ENCODE results near the gene CES4A.
"Not testable (repeated sequence)": the region's sequence is repeated elsewhere in the genome, so short reads cannot be mapped to it uniquely, and the experiment has no call there.

Gene CES4A

DNA sequence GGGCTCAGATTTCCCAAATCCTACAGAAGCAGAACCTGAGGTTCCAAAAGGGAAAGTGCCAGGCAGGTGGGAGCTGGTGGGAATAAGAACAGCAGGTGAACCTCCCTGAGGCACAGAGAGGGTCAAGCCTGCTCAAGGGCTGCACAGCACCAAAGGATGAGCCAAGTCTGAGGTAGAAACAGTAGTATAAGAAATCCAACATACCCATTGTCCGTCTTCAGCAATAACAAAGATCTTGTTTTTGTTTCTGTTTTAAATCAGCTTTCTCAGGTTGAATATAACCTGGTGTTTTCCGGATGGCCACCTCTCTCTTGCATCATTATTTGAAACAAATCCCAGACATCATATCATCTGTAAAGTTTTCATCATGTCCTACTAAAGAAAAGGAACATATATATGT lies 38.0 kb upstream of the CES4A start:
- DNase-seq = no peak
- TF ChIP-seq GATA1 (IDR thresholded peaks at IDR 0.05; ENCODE audit: low read depth, low read length) (no peak), POLR2A (IDR thresholded peaks at IDR 0.05; ENCODE audit: low read length) (no peak)

DNA sequence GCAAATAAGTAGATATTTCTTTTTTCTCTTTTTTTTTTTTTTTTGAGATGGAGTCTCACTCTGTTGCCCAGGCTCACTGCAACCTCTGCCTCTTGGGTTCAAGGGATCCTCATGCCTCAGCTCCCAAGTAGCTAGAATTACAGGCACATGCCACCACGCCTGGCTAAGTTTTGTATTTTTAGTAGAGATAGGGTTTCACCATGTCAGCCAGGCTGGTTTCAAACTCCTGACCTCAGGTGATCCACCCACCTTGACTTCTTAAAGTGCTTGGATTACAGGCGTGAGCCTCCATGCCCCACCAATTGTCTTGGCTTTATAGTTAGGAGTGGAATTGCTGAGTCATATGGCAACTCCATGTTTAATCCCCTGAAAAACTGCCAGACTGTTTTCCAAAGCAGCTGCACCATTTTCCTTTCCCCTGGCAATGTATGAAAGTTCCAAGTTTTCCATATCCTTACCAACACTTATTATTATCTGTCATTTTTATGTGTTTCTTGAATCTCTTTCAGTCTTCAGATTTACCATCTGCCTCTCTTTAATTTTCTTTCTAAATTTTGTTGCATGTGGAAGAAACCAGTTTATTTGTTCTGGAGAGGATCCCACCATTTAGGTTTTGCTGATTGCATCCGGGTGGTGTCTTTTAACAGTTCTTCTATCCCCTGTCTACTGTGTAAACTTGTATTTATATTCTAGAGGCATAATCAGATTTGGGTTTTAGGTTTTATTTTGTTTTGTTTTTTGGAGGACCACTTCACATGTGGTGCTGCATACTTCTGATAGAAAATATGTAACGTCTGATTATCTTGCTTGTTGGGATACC lies 37.2 kb upstream of the CES4A start:
- TF ChIP-seq GATA1 (IDR thresholded peaks at IDR 0.05; ENCODE audit: low read depth, low read length) = no peak
- TF ChIP-seq POLR2A (IDR thresholded peaks at IDR 0.05; ENCODE audit: low read length) = no peak
- DNase-seq = no peak

GRCh38 chr16:66952430-66953110 lies 35.8 kb upstream of the CES4A start:
- TF ChIP-seq POLR2A (IDR thresholded peaks at IDR 0.05; ENCODE audit: low read length) = no peak
- no peak for TF ChIP-seq GATA1 (IDR thresholded peaks at IDR 0.05; ENCODE audit: low read depth, low read length)
- DNase-seq = no peak

- no peak for TF ChIP-seq POLR2A (IDR thresholded peaks at IDR 0.05; ENCODE audit: low read length)
- no peak for TF ChIP-seq GATA1 (IDR thresholded peaks at IDR 0.05; ENCODE audit: low read depth, low read length)
- peak in 1 of 2 experiments; percentile 15 for DNase-seq
Observed at GRCh38 chr16:66953462-66954096, 34.8 kb upstream of the CES4A start.

DNA sequence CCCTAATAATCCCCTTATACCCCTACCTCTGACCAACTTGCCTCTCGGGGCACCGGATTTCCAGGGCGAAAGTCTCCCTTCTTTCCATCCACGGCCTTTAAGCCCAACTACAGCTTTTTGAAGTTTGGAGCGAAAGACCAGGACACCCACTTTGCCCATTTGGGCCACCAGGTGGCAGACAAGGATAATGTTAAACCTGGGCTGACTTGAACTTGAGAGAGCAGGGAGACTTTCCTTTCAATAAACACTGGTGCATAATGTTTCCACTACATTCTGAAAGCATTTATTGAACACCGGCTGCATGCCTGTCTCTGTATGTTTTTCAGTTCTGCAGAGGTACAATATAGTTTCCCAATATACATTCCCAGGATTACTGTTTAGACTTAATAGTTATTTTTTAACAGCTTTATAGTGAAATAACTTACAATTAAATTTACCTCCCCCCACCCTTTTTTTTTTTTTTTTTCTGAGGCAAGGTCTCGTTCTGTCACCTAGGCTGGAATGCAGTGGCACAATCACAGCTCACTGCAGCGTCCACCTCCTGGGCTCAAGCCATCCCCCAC lies 34.2 kb upstream of the CES4A start:
- TF ChIP-seq GATA1 (IDR thresholded peaks at IDR 0.05; ENCODE audit: low read depth, low read length) (no peak), POLR2A (IDR thresholded peaks at IDR 0.05; ENCODE audit: low read length) (no peak)
- DNase-seq = peak; percentile 67 to 84

GRCh38 chr16:66955363-66956153 lies 32.8 kb upstream of the CES4A start:
- DNase-seq = not testable (repeated sequence)

GRCh38 chr16:66956154-66956457 lies 32.3 kb upstream of the CES4A start:
- DNase-seq = not testable (repeated sequence)

- DNase-seq = no peak
- TF ChIP-seq GATA1 (IDR thresholded peaks at IDR 0.05; ENCODE audit: low read depth, low read length) = no peak
- no peak for TF ChIP-seq POLR2A (IDR thresholded peaks at IDR 0.05; ENCODE audit: low read length)
Observed at GRCh38 chr16:66958857-66959703, 29.3 kb upstream of the CES4A start.

- TF ChIP-seq GATA1 (IDR thresholded peaks at IDR 0.05; ENCODE audit: low read depth, low read length) = no peak
- TF ChIP-seq POLR2A (IDR thresholded peaks at IDR 0.05; ENCODE audit: low read length) = no peak
- no peak for DNase-seq
Observed at GRCh38 chr16:66959704-66960161, 28.7 kb upstream of the CES4A start.

DNA sequence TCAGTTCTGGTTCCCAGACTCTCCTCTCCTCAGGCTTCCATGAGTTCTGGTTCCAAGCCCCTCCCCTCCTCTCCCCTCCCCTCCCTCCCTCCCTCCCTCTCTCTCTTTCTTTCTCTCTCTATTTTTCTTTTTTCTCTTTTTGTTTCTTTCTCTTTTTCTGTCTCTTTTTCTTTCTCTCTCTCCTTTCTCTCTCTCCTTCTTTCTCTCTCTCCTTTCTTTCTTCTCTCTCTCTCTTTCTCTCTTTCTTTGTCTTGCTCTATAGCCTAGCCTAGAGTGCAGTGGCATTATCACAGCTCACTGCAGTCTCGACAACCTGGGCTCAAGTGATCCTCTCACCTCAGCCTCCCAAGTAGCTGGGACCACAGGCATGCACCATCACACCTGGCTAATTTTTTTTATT lies 28.1 kb upstream of the CES4A start:
- TF ChIP-seq POLR2A (IDR thresholded peaks at IDR 0.05; ENCODE audit: low read length) = no peak
- TF ChIP-seq GATA1 (IDR thresholded peaks at IDR 0.05; ENCODE audit: low read depth, low read length) = no peak

GRCh38 chr16:66961065-66961744 lies 27.2 kb upstream of the CES4A start, which contains the start of gene CES3:
TSS of gene CES3 (plus strand) at chr16:66961266. CDS start at chr16:66961308, 42 bp downstream.
- DNase-seq = peak; percentile 68 to 75
- no peak for TF ChIP-seq POLR2A (IDR thresholded peaks at IDR 0.05; ENCODE audit: low read length)

More for the DNA sequence above, 28.1 kb upstream of the CES4A start:
- no peak for DNase-seq

DNA sequence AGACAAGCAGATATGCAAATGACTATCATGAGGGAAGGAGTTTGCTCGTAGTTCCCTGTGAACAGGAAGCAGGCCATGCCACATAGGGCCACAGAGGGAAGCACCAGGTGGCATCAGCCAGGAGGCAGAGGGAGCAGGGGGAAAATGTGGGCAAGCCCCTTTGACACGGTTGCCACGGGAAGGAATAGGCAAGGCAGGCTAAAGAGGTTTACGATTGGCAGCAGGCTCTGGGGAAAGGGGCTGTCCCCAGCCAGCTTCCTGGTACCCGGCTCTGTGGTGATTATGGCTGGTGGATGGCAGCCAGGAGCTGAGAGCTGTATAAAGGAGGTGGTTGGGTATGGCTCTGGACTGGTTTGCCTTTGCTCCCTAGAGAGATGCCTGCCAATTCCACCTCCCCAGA lies 26.5 kb upstream of the CES4A start:
- TF ChIP-seq GATA1 (IDR thresholded peaks at IDR 0.05; ENCODE audit: low read depth, low read length) = no peak
- no peak for TF ChIP-seq POLR2A (IDR thresholded peaks at IDR 0.05; ENCODE audit: low read length)
- DNase-seq = no peak

Data from erythroblast (primary cell).